ENCODE results near the gene POLD4.
"Not testable (repeated sequence)": the region's sequence is repeated elsewhere in the genome, so short reads cannot be mapped to it uniquely, and the experiment has no call there.

POLD4 gene

DNA sequence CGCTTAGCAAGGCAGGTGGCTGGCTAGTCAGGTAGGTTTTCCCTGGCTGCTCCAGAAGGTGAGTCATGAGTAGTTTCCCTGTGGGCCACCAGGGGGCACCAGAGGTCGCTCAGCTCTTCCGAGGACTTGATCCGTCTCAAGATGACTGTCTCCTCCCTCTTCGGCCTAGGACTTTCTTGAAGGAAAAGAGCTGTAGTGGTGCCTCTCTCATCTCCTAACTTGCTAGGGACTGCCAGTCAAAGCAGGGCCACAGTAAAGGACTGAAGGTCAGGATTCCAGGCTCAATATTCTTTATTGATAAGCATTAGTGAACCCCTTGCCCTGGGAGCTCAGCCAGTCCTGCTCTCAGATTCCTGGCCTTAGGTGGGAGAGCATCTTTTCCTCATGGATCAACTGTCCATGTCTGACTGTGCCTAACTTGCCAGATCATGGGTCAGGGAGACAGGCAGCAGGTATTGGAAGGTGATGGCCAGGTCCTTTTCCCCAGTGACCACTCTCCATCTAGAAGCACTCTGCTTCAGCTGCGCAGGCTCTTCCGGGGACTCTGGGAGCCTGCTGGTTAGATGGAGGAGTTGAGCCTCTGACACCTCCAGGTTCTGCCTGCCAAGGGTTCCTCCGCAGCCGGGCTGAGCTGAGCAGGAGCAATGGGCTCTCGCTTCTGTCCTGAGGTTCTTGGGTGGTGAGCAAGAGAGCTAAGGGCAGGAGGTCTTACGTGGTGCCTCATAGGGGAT lies 1.9 kb downstream of the POLD4 start:
- DNase-seq (ENCODE audit: low spot score), result peak; percentile 73

DNA sequence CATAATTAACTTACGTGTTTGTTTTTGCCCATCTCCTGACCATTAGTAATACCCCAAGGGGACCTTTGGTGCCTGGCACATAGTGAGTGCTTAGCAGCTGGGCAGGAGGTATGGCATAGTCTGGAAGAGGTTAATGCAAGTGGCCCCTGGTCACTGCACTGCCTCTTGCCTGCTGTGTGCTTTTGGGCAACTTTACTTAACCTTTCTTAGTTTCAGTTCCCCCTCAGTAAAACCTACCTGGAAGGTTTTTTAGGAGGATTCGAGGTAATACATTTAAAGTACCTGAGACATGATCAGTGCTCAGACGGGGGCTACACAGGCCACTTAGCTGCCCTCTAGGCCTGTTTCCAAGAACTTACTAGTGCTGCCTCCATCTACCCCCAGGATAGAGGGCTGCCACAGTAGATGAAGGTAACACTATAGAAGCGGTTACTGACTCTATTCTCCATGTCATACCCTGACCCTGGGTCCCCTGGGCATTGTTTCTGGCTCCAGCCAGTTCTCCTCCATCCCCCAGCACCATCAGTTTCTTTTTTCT lies 3.3 kb downstream of the POLD4 start:
- no peak for DNase-seq (ENCODE audit: low spot score)

DNA sequence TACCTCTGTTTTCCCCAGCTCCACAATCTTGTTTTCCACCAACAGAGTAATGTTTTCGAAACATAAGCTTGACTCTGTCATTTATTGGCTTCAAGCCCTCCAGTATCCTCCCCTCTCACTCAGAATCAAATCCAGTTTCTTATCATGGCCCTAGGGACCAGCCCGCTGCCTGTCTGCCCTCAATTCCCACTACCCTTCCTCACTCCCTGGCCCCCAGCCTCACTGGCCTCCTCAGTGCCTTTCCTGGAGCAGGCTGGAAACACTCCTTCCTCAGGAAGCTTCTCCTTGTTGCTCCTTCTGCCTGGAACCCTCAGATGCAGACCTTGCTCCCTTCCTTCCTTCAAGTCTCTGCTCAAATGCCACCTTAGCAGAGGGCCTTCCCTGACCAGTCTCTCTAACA lies 3.9 kb downstream of the POLD4 start:
- DNase-seq (ENCODE audit: low spot score), result no peak

DNA sequence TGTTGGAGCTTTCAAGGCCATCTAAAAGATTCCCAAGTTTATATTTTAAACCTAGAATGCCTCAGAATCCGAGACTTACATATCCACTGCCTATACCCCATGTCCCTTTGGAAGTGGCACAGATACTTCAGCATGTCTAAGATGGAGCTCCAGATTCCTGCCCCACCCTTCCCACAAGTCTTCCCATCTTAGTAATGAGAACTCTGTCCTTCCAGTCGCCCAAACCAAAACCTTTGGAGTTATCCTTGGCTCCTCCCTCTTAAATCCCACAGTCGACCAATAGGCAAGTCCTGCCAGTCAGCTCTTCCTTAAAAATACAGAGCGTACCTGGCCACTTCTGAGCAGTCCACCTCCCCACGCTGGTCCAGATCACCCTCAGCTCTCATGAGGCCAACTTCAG lies 4.3 kb downstream of the POLD4 start:
- no peak for DNase-seq (ENCODE audit: low spot score)

DNA sequence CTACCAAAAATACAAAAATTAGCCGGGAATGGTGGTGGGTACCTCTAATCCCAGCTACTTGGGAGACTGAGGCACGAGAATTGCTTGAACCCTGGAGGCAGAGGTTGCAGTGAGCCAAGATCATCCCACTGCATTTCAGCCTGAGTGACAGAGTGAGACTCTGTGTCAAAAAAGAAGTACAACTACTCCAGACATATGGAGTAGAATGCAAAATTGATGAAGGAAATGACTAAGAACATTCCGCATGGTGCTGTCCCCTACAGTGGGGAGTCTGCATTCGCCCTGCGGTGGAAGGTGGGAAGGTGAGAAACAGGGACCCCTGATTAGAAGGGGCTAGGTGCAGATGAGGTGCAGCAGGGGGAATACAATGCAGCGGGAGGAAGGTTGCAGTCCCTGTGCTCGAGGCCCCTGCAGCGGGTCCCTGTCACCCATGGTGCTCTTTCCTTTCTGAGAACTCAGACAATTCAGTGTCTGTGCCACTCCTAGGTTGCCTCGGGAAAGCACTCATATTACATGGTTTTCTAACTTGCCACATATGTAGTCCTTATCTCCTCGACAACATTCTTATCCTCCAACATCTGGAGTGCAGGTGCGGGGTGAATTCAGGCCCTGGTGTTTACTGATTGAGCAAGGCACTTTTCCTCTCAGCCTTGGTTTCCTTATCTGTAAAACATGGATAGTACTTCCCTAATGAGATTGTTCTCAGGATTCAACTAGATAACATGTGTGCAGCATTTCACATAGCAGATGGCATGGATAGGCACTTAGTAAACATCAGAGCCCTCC lies 5.2 kb downstream of the POLD4 start:
- no peak for DNase-seq (ENCODE audit: low spot score)

DNA sequence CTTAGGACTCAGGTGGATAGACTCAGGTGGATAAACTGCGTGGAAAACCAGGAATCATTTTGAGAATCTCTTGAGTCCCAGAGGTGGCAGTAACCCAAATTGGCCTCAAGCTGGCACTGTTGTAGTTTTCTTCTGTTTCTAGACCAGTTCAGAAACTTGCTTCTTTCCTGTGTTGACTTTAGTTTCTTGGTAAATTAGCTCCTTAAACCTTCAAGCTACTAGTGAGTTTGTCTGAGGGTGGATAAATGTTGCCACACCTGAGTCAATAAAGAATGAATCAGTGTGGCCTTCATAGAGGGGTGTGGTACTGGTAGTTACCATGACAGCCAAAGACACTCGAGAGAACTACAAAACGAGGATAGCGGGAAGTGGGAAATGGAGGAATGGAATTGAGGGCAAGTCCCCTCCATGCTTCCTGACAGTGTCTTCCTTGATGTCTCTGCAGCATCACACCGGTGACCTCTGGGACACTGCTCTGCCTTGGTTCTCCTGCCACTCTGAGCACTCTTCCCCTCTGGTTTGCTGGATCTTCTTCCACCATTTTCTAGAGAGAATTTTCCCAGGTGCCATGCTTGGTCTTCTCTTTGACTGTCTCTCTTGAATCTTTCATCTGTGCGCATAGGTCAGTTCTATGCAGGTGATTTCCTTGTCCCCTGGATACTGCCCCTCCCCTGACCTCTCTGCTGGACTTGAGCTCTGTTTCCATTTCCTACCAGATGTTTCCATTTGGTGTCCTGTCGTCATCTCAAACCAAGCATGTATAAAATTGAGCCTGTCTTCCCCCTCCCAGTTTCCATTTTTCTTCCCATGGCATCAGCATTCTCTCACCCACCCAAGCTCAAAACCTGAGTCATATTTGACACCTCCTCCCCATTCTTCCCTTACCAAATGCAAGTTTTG lies 7.2 kb downstream of the POLD4 start:
- peak; percentile 62 for DNase-seq (ENCODE audit: low spot score)

DNA sequence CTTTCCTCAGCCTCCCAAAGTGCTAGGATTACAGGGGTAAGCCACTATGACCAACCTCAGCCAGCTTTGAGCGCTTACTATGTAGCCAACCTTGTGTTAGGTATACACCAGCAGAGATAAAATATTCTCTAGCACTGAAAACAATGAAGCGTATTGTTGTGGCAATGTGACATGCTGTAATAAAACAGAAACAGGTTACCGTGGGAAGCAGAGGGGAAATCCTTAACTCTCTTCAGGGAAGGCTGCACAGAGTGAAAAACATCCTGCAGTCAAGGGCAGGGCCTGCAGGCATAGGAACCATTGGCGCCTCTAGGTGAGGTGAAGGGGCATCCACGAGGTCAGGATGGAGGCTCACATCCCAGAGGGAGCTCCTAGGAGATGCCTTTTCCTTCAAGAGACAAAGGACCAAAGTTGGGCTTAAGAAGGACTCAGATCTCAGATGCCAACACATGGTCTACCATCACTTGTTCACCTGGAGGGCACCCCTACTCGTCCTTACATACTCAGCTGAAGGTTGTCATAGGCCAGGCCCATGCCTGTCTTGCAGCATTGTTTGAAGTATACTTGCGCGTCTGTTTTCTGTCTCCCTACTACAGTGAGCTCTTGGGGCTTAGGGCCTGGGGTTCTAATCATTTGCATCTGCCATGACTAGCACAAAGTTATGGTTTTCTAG lies 8.0 kb downstream of the POLD4 start:
- DNase-seq (ENCODE audit: low spot score), result no peak

DNA sequence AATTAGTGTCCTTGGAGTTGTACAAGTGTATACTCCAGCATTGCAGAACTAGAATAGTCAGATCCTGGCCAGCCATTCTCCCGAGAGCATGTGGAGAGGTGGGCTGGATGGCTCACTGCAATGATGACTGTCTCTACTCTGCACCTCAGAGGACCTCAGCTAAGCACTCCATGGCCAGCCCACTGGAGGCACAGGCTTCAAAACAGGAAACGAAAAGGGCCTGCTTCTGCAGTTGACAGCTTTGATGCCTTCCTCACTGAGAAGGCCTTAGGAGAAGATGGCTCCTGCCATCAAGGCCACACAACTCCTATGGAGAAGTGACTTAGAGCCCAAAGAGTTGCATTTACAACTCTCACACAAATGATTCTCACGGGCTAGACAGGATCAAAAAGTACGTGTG lies 9.1 kb downstream of the POLD4 start:
- DNase-seq (ENCODE audit: low spot score), result peak; percentile 24

DNA sequence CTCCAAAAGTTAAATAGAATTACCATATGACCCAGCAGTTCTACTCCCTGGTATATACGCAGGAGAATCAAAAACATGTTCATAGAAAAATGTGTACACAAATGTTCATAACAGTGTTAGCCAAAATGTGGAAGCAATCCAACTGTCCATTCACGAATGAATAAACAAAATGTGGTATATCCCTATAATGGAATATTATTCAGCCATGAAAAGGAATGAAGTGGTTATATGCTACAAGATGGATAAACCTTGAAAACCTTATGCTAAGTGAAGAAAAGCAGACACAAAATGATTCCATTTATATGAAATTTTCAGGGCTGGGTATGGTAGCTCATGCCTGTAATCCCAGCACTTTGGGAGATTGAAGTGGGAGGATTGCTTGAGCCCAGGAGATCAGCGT lies 16.1 kb downstream of the POLD4 start:
- DNase-seq (ENCODE audit: low spot score), result no peak

DNA sequence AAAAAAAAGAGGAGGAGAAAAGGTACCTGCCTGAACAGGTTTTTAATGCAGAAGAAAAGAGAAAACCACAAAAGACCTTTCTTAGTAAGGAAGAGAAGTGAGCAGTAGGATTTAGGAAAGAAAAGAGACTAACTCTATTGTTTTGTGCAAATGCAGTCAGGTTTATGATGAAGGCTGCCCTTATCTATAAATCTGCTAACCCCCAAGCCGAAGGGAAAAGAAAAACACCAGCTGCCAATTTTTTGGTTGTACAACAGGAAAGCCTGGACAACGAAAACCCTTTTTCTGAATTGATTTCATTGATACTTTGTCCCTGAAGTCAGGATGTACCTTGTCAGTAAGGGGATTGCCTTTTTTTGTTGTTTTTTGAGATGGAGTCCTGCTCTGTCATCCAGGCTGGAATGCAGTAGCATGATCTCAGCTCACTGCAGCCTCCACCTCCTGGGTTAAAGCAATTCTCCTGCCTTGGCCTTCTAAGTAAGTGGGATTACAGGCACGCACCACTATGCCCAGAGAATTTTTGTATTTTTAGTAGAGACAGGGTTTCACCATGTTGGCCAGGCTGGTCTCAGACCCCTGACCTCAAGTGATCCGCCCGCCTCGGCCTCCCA lies 21.2 kb downstream of the POLD4 start:
- no peak for DNase-seq (ENCODE audit: low spot score)

DNA sequence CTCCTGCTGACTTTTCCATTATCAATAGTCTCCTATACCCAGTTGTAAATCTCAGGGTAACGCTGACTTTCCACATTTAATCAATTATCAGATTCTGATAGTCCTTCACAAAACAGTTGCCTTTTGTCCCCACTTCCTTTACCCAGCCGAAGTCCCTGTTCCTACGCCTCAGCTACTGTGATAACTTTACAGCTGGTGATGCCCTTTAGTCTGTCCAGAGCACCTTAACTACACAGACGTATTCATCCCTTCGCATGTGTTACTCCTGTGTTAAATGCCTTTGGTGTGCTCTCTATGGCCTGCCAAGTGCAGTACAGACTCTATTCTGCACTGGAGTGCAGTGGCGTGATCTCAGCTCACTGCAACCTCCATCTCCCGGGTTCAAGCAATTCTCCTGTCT lies 29.8 kb downstream of the POLD4 start:
- no peak for DNase-seq (ENCODE audit: low spot score)

DNA sequence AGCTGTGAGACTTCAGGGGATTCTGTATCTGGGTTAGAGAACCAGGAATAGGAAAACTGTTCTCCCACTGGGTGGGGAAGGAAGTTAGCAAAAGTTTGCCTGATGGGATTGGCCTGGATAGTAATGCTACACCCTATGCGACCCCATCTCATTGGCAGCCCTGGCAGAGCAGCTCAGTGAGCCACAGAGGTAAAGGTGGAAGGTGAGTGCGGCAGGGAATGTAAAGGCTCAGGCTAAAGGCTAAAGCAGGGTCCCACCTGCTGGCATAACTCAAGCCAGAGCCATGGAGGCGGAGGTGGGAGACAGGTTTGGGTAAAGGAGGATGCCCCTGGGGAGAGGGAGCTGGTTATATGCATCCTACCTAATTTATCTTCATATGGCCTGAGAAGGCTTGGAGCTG lies 31.3 kb downstream of the POLD4 start:
- no peak for DNase-seq (ENCODE audit: low spot score)

DNA sequence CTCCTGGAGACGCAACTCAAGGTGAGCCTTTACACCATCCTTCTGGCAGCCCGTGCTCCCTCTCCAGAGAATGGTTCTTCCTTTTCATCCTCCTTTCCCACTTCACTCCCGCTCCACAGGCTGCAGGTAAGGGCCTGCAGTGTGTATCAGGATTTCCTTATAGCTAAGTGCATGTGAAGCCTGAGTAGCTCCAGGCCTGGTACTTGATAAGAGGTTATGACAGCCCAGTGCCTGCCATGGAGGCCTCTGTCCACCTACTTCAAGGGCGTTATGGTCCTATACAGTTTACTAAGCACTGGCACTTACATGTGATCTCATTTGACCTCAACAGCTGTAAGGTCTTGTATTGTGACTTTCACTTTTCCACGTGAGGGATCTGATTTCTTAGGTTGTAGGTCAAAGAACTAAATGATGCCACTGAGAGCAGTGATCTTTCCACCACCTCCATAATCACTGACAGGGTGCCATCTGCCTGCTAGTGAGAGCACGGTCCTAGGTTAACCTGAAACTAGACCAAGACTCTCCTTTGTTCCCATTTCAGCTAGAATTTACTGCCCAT lies 32.0 kb downstream of the POLD4 start:
- DNase-seq (ENCODE audit: low spot score), result no peak

DNA sequence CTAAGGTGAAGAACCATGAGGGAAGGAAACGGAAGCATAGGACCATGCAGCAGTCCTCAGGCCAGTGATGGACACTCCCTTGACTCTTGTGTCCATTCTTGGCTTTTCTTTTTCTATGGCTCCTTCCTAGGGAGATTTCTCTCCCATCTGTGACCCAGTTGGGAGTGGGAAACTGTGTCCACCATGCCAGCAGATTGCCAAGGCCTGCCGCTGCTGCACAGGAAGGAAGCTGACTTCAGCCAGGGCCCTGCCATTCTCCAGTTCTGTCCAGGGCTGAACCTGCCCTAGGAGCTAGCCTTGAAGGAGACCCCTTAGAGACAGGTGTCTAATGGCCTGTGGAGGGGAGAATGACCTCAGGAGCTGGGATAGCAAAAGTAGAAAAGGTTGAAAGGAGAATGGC lies 32.7 kb downstream of the POLD4 start:
- no peak for DNase-seq (ENCODE audit: low spot score)

DNA sequence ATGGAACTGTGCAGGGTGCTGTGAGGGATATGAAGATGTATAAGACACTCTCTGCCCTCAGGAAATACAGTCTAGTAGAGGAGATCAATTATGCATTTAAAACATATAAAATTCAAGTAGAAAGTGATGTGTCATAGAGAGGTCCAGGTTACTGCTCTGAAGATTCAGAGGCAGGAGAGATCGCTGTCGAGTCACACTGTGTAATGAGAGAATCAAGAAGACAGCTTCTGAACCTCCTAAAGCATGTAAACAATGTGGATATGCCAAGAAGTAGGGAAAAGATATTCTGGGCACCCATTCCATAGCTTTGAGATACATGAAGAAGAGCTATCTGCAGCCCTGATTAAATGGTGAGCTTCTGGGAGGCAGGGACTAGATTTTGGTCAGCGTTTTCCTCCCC lies 33.3 kb downstream of the POLD4 start:
- no peak for DNase-seq (ENCODE audit: low spot score)

DNA sequence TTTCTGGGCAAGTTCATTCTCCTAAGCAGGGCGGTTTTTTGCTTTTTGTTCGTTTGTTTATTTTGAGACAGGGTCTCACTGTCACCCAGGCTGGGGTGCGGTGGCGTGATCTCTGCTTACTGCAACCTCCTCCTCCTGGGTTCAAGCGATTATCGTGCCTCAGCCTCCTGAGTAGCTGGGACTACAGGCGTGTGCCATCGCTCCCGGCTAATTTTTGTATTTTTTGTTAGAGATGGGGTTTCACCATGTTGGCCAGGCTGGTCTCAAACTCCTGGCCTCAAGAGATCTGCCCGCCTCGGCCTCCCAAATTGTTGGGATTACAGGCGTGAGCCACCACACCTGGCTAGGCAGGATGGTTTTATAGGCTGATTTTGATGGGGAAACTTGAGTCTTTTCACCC lies 34.5 kb downstream of the POLD4 start:
- not testable (repeated sequence) for DNase-seq (ENCODE audit: low spot score)

DNA sequence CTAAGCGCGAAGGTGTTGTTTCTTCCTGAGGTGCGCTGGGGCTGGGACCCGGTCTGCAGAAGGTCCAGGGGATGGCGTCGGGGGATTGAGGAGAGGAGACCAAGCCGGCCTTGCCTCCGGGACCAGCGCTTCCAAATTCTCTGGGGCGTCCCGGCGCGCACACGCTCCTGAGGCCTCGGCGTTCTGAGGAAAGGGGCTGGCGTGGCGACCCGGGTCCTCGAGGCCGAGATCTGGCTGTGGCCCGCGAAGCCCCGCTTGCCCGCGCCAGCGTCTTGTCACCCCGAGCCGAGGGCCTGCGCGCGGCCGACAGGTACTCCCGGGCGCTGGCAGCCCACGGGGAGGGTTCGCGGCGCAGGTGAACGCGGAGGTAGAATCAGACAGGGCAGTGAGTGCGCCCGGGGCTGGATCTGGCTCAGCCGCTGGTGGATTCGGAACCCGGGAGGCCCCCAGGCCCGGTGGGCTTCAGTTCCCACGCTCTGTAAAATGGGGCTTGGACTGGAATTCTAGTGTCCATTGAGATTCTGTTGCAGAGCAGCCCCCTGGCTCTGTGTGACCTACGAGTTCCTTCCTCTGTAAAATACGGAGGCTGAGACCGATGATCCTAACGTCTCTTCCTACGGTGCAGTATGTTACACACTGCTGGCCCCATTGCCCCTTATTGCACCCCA lies 35.3 kb downstream of the POLD4 start:
- no peak for DNase-seq (ENCODE audit: low spot score)

DNA sequence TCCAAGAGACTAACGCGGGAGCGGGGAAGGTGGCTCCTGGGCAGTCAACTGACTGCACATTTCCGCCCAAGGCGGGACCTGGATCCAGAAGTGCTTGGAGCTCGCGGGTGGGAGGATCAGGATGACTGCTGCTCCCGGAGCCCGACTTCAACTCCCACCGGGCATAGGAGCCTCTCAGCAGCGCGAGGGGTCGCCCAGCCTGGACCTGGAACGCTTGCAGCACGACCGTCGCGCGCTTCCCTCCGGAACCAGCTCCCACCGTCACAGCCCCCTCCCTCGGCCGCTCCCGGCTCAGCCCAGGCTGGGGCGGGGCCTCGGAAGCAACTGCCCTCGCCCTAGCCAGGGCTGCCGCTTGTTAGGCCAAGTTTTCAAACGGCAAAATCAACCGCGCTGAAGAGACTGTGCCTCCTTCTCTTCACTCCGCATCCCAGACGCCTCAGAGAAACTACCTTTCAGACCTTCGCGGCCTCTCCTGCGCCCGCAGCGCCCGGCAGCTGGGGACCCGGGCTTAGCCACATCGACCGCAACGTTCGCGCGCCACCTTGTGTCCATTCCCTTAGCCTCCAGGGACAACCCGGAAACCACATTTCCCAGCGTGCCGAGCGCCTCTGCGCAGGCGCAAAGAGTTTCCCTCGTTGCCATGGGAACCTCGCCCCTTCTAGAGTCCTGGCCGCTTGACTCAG lies 36.0 kb downstream of the POLD4 start:
- peak; percentile 99 for DNase-seq (ENCODE audit: low spot score)

DNA sequence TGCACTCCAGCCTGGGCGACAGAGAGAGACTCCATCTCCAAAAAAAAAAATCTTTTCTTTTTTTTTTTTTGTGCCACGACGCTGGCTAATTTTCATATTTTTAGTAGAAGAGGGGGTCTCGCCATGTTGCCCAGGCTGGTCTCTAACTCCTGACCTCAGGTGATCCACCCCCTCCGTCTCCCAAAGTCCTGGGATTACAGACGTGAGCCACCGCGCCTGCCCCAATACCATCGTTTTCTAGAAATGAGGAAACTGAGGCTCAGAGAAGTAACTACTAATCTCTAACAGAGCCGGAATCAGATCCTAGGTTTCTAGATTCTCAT lies 36.5 kb downstream of the POLD4 start:
- no peak for DNase-seq (ENCODE audit: low spot score)

DNA sequence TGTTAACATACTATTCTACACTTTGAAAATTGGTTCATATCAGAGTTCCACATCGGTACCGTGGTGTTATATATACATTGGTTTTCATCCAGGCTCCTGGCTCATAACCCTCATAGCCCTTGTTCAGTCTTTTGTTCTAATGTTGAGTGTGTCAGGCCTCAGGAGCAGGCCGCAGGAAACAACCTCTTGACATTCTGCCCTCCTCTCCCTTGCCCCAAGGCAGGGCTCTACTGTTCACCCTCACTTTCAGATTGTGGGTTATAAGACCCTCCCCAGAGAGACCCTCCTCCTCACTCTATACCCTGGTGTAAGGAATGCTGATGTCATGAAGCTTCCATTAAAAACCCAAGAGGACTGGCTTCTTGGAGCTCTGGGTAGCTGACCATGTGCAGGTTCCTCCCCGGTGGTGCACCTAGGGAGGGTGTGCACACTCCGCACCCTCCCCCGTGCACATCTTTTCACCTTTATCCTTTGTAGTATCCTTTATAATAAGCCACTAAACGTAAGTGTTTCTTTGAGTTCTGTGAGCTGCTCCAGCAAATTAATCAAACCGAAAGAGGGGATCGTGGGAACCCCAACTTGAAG lies 37.9 kb downstream of the POLD4 start:
- DNase-seq (ENCODE audit: low spot score), result no peak
